ENCODE measurements around the gene SMC4. TPM values are rescaled to one million over a fixed set of nuclear protein-coding genes. Genes with fewer than 3 reads are reported as not detected.

The SMC4 gene
- total and polyA plus RNA-seq, 2 experiments from 2014 or later: 49.6 to 55.4 TPM

DNA sequence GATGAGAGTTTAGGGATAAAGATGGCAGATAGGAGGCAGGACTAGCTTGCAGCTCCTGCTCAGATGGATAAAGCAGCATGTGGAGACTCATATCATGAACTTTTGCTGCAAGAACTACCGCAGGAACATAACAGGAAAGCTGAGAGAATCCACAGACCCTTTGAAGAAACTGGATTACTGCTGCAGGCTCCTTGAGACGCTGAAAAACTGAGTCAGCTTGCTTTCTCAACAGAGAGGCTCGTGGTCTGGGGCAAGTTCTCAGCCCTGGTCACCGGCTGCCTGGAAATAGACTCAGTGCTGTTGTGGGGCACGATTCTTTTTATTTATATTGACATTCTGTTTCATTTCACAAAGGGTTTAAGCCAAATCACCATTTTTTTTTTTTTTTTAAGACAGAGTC, 78.9 kb downstream of the SMC4 start:
- Histone ChIP-seq H3K4me2 (no peak overlapping the region), H3K79me2 (no peaks in the 10 kb centered on the region), H3K4me1 (ENCODE audit: insufficient read depth) (no peaks in the 10 kb centered on the region), H3K27ac (no peak overlapping the region), H2AFZ (no peak overlapping the region), H3K9me3 (ENCODE audit: low read depth) (no peaks in the 10 kb centered on the region), H4K20me1 (ENCODE audit: insufficient read depth, poor library complexity, severe bottlenecking) (no peaks in the 10 kb centered on the region), H3K27me3 (no peaks in the 10 kb centered on the region), H3K36me3 (replicated peaks; ENCODE audit: insufficient read depth, low read depth) (no peaks in the 10 kb centered on the region), H3K4me3 (no peak overlapping the region), H3K9me2 (replicated peaks; ENCODE audit: insufficient read depth) (no peaks in the 10 kb centered on the region)
- peak; percentile 16 for DNase-seq (ENCODE audit: low spot score)
- WGBS (ENCODE audit: low lambda C conversion rate, missing lambda C conversion rate): 69% methylated on average over 5 of the region's 5 CpGs
- TF ChIP-seq EZH2 (IDR thresholded peaks at IDR 0.05; ENCODE audit: borderline replicate concordance): no peak
- TF ChIP-seq EZH2phosphoT487 (IDR thresholded peaks at IDR 0.05; ENCODE audit: low read depth, severe bottlenecking, unreplicated experiment): no peak
- TF ChIP-seq, protein P1, sequence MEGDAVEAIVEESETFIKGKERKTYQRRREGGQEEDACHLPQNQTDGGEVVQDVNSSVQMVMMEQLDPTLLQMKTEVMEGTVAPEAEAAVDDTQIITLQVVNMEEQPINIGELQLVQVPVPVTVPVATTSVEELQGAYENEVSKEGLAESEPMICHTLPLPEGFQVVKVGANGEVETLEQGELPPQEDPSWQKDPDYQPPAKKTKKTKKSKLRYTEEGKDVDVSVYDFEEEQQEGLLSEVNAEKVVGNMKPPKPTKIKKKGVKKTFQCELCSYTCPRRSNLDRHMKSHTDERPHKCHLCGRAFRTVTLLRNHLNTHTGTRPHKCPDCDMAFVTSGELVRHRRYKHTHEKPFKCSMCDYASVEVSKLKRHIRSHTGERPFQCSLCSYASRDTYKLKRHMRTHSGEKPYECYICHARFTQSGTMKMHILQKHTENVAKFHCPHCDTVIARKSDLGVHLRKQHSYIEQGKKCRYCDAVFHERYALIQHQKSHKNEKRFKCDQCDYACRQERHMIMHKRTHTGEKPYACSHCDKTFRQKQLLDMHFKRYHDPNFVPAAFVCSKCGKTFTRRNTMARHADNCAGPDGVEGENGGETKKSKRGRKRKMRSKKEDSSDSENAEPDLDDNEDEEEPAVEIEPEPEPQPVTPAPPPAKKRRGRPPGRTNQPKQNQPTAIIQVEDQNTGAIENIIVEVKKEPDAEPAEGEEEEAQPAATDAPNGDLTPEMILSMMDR (IDR thresholded peaks at IDR 0.05; ENCODE audit: poor library complexity): no peak

DNA sequence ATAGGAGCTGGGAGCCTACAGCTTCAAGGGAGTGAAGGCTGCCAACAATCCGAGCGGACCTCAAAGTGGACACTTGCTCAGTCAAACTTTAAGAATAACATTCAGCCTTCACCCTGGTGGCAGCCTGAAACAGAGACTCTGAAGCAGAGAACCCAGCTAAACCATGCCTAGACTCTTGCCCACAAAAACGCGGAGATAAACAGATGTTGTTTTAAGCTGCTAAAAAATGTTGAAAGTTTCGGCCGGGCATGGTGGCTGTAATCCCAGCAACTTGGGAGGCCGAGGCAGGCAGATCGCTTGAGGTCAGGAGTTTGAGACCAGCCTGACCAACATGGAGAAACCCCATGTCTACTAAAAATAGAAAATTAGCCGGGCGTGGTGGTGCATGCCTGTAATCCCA, 79.9 kb downstream of the SMC4 start:
- WGBS (ENCODE audit: low lambda C conversion rate, missing lambda C conversion rate): 95% methylated on average over 10 of the region's 10 CpGs
- Histone ChIP-seq H4K20me1 (ENCODE audit: insufficient read depth, poor library complexity, severe bottlenecking) (no peaks in the 10 kb centered on the region), H3K27ac (no peak overlapping the region), H3K36me3 (replicated peaks; ENCODE audit: insufficient read depth, low read depth) (no peaks in the 10 kb centered on the region), H3K4me2 (no peak overlapping the region), H3K79me2 (no peaks in the 10 kb centered on the region), H3K4me3 (no peak overlapping the region), H2AFZ (no peak overlapping the region), H3K9me2 (replicated peaks; ENCODE audit: insufficient read depth) (no peaks in the 10 kb centered on the region), H3K4me1 (ENCODE audit: insufficient read depth) (no peaks in the 10 kb centered on the region), H3K27me3 (no peaks in the 10 kb centered on the region), H3K9me3 (ENCODE audit: low read depth) (no peaks in the 10 kb centered on the region)
- TF ChIP-seq EZH2 (IDR thresholded peaks at IDR 0.05; ENCODE audit: borderline replicate concordance): no peak
- TF ChIP-seq EZH2phosphoT487 (IDR thresholded peaks at IDR 0.05; ENCODE audit: low read depth, severe bottlenecking, unreplicated experiment): no peak
- TF ChIP-seq, protein P1 (IDR thresholded peaks at IDR 0.05; ENCODE audit: poor library complexity): no peak
- DNase-seq (ENCODE audit: low spot score): no peak

DNA sequence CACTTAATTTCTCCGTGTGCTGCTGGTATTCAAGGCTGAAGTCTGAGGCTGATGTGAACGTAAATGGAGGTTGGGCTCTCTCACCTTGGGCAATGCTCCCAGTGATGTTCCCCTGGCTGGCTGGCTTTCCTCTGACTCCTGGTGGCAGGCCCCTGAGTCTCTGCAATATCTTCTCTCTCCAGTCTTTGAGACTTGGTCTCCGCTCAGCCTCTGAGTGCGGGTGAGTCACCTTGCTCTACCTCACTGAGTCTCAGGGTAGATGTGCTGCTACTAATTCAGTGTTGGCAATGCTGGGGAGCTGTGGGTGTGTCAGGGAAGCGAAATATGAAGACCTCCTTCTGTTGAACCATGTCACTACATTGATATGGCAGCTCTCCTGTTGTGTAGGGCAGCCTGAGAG, 81.5 kb downstream of the SMC4 start:
- no peak overlapping the region for H2AFZ ChIP-seq
- no peaks in the 10 kb centered on the region for H3K4me1 ChIP-seq (ENCODE audit: insufficient read depth)
- WGBS (ENCODE audit: low lambda C conversion rate, missing lambda C conversion rate): 94% methylated on average over 5 of the region's 5 CpGs

More for the DNA sequence above, 81.5 kb downstream of the SMC4 start:
- H3K9me2 ChIP-seq (replicated peaks; ENCODE audit: insufficient read depth): no peaks in the 10 kb centered on the region
- H3K27me3 ChIP-seq: no peaks in the 10 kb centered on the region
- no peak for DNase-seq (ENCODE audit: low spot score)
- no peaks in the 10 kb centered on the region for H3K9me3 ChIP-seq (ENCODE audit: low read depth)
- TF ChIP-seq, protein P1 (IDR thresholded peaks at IDR 0.05; ENCODE audit: poor library complexity): no peak
- TF ChIP-seq EZH2phosphoT487 (IDR thresholded peaks at IDR 0.05; ENCODE audit: low read depth, severe bottlenecking, unreplicated experiment) (no peak), EZH2 (IDR thresholded peaks at IDR 0.05; ENCODE audit: borderline replicate concordance) (no peak)
- H3K4me3 ChIP-seq: no peak overlapping the region
- H4K20me1 ChIP-seq (ENCODE audit: insufficient read depth, poor library complexity, severe bottlenecking): no peaks in the 10 kb centered on the region
- H3K4me2 ChIP-seq: no peak overlapping the region
- no peaks in the 10 kb centered on the region for H3K36me3 ChIP-seq (replicated peaks; ENCODE audit: insufficient read depth, low read depth)
- H3K79me2 ChIP-seq: no peaks in the 10 kb centered on the region
- H3K27ac ChIP-seq: no peak overlapping the region

Data from hepatocyte (in vitro differentiated cells).